Measurements from ENCODE around the gene CEP85L.
A peak's percentile ranks its signal among the peaks of the same experiment; 100 is the strongest.

Gene CEP85L

GRCh38 chr6:118618676-118619377 lies 32.6 kb downstream of the CEP85L start:
- DNase-seq: peak; percentile 72

GRCh38 chr6:118617417-118617816 lies 34.0 kb downstream of the CEP85L start:
- DNase-seq: no peak

GRCh38 chr6:118611334-118611733 lies 40.1 kb downstream of the CEP85L start:
- no peak for DNase-seq

GRCh38 chr6:118606858-118607257 lies 44.5 kb downstream of the CEP85L start:
- no peak for DNase-seq

- no peak for DNase-seq
These were observed 45.1 kb downstream of the CEP85L start for GRCh38 chr6:118606268-118606667.

GRCh38 chr6:118603372-118603771 lies 48.0 kb downstream of the CEP85L start:
- no peak for DNase-seq

GRCh38 chr6:118602300-118602699 lies 49.1 kb downstream of the CEP85L start:
- no peak for DNase-seq

- DNase-seq: no peak
These were observed 53.1 kb downstream of the CEP85L start for GRCh38 chr6:118598324-118598723.

- DNase-seq: no peak
These were observed 53.8 kb downstream of the CEP85L start for GRCh38 chr6:118597636-118598035.

- no peak for DNase-seq
These were observed 54.5 kb downstream of the CEP85L start for GRCh38 chr6:118596774-118597320.

- DNase-seq: no peak
These were observed 56.5 kb downstream of the CEP85L start for GRCh38 chr6:118594877-118595276.

- no peak for DNase-seq
These were observed 59.5 kb downstream of the CEP85L start for GRCh38 chr6:118591897-118592296.

GRCh38 chr6:118589649-118590365 lies 61.6 kb downstream of the CEP85L start:
- DNase-seq: no peak

- no peak for DNase-seq
These were observed 62.2 kb downstream of the CEP85L start for GRCh38 chr6:118589186-118589585.

- no peak for DNase-seq
These were observed 62.8 kb downstream of the CEP85L start for GRCh38 chr6:118588626-118589025.

- DNase-seq: no peak
These were observed 64.5 kb downstream of the CEP85L start for GRCh38 chr6:118586746-118587485.

GRCh38 chr6:118584911-118585310 lies 66.5 kb downstream of the CEP85L start:
- no peak for DNase-seq

GRCh38 chr6:118581489-118581959 lies 69.9 kb downstream of the CEP85L start:
- no peak for DNase-seq

GRCh38 chr6:118580585-118581419 lies 70.6 kb downstream of the CEP85L start:
- peak; percentile 57 for DNase-seq

- no peak for DNase-seq
These were observed 71.6 kb downstream of the CEP85L start for GRCh38 chr6:118579786-118580185.

GRCh38 chr6:118578617-118579016 lies 72.8 kb downstream of the CEP85L start:
- DNase-seq: no peak

GRCh38 chr6:118577972-118578371 lies 73.4 kb downstream of the CEP85L start:
- no peak for DNase-seq

Measured in CD4-positive, alpha-beta T cell treated with Interleukin-4 for 4 hours (primary cell).